H1 (cell line): ENCODE results near the gene AAR2. TPM values are rescaled to one million over a fixed set of nuclear protein-coding genes. Genes with fewer than 3 reads are reported as not detected.

ENCODE experiments used
- EP300 ChIP-seq, 2 experiments: IDR thresholded peaks; 1 replicate in 1 of 2; 2 replicates in 1 of 2; pipeline ENCODE4 v1.6.1; 2011 to 2012; ENCODE audit warnings: low read depth in 2 of 2, low read length in 2 of 2, mild to moderate bottlenecking in 2 of 2, borderline replicate concordance in 1 of 2, inconsistent platforms in 1 of 2, moderate library complexity in 1 of 2
- HDAC2 ChIP-seq, 2 experiments: fragments of 300-600 bp in 1 of 2; sonication (generic) in 1 of 2; IDR thresholded peaks; 2 replicates each; pipeline ENCODE4 v1.6.1; 2011 to 2012; ENCODE audit warnings: low read depth in 2 of 2, low read length in 2 of 2, mild to moderate bottlenecking in 2 of 2, moderate library complexity in 2 of 2, borderline replicate concordance in 1 of 2, inconsistent platforms in 1 of 2
- NANOG ChIP-seq: IDR thresholded peaks from 2 replicates; pipeline ENCODE4 v1.6.1; 2011; ENCODE audit warnings: low read length, low read depth, mild to moderate bottlenecking, inconsistent platforms; ENCODE audit not compliant: insufficient read depth, poor library complexity, severe bottlenecking
- POU5F1 ChIP-seq: IDR thresholded peaks from 2 replicates; pipeline ENCODE4 v1.6.1; 2011; ENCODE audit warnings: low read depth, mild to moderate bottlenecking, low read length, moderate library complexity
- polyA plus RNA-seq, 7 experiments: library from polyadenylated mRNA; depleted of rRNA in 3 of 7; stranded (reverse) in 5 of 7; unstranded in 2 of 7; fragments of >200 nt in 5 of 7; fragments of 200-250 nt in 2 of 7; gene quantifications; 1 replicate in 5 of 7; 2 replicates in 1 of 7; 4 replicates in 1 of 7; pipeline versions ENCODE4 v1.2.1 to v1.2.3, GENCODE V29; 2011 to 2013; ENCODE audit warnings: missing spikeins in 2 of 7, mixed read lengths in 2 of 7
- total RNA-seq: library from RNA; stranded (reverse); fragmentation: NEBNext Ultra II Directional; extraction: Animal tissue kit (Norgen Biotek cat#: 25700); gene quantifications from 2 replicates; pipeline ENCODE4 v1.2.1, GENCODE V29; 2021
- TF ChIP-seq, protein P1 (sequence below), 3 experiments: IDR thresholded peaks; 1 replicate in 2 of 3; 2 replicates in 1 of 3; pipeline versions ENCODE4 v1.5.1 to v1.6.1; 2011; ENCODE audit warnings: low read length in 3 of 3, mild to moderate bottlenecking in 3 of 3, inconsistent platforms in 2 of 3, low read depth in 1 of 3, moderate library complexity in 1 of 3; ENCODE audit not compliant: insufficient read depth in 1 of 3; ENCODE audit errors: control extremely low read depth in 1 of 3
- TF ChIP-seq, protein P2 (sequence below): IDR thresholded peaks from 2 replicates; pipeline ENCODE4 v1.6.1; 2012; ENCODE audit warnings: inconsistent platforms
- TF ChIP-seq, protein P3 (sequence below): fragments of 300-600 bp; sonication (generic); IDR thresholded peaks from 2 replicates; pipeline ENCODE4 v1.7.1; 2012; ENCODE audit warnings: low read length, moderate library complexity, mild to moderate bottlenecking, inconsistent platforms; ENCODE audit not compliant: insufficient replicate concordance

Gene AAR2
- total and polyA plus RNA-seq, 2 of the 8 experiments (the other 6 are each of a cell fraction or from before 2014, with no cell fraction given): 25.5 to 36.1 TPM

DNA sequence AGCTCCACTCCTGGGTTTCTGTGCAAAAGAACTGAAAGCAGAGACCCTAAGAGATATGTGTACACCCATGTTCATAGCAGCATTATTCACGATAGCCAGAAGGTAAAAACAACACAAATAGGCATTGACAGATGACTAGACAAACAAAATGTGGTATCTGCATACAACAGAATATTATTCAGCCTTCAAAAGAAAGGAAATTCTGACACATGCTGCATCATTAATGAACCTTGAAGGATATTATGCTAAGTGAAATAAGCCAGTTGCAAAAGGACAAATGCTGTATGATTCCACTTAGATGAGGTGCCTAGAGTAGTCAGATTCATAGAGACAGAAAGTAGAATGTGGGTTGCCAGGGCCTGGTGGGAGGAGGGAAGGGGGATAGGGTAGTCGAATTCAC is 17.8 kb downstream of the AAR2 start (continued):
- TF ChIP-seq, protein P1, sequence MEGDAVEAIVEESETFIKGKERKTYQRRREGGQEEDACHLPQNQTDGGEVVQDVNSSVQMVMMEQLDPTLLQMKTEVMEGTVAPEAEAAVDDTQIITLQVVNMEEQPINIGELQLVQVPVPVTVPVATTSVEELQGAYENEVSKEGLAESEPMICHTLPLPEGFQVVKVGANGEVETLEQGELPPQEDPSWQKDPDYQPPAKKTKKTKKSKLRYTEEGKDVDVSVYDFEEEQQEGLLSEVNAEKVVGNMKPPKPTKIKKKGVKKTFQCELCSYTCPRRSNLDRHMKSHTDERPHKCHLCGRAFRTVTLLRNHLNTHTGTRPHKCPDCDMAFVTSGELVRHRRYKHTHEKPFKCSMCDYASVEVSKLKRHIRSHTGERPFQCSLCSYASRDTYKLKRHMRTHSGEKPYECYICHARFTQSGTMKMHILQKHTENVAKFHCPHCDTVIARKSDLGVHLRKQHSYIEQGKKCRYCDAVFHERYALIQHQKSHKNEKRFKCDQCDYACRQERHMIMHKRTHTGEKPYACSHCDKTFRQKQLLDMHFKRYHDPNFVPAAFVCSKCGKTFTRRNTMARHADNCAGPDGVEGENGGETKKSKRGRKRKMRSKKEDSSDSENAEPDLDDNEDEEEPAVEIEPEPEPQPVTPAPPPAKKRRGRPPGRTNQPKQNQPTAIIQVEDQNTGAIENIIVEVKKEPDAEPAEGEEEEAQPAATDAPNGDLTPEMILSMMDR (IDR thresholded peaks at IDR 0.05; ENCODE audit: control extremely low read depth in 1 of 3, insufficient read depth in 1 of 3, low read depth in 1 of 3, low read length in 3 of 3): no peak
- TF ChIP-seq POU5F1: no peak
- TF ChIP-seq, protein P2, sequence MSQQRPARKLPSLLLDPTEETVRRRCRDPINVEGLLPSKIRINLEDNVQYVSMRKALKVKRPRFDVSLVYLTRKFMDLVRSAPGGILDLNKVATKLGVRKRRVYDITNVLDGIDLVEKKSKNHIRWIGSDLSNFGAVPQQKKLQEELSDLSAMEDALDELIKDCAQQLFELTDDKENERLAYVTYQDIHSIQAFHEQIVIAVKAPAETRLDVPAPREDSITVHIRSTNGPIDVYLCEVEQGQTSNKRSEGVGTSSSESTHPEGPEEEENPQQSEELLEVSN: no peak
- TF ChIP-seq, protein P3, sequence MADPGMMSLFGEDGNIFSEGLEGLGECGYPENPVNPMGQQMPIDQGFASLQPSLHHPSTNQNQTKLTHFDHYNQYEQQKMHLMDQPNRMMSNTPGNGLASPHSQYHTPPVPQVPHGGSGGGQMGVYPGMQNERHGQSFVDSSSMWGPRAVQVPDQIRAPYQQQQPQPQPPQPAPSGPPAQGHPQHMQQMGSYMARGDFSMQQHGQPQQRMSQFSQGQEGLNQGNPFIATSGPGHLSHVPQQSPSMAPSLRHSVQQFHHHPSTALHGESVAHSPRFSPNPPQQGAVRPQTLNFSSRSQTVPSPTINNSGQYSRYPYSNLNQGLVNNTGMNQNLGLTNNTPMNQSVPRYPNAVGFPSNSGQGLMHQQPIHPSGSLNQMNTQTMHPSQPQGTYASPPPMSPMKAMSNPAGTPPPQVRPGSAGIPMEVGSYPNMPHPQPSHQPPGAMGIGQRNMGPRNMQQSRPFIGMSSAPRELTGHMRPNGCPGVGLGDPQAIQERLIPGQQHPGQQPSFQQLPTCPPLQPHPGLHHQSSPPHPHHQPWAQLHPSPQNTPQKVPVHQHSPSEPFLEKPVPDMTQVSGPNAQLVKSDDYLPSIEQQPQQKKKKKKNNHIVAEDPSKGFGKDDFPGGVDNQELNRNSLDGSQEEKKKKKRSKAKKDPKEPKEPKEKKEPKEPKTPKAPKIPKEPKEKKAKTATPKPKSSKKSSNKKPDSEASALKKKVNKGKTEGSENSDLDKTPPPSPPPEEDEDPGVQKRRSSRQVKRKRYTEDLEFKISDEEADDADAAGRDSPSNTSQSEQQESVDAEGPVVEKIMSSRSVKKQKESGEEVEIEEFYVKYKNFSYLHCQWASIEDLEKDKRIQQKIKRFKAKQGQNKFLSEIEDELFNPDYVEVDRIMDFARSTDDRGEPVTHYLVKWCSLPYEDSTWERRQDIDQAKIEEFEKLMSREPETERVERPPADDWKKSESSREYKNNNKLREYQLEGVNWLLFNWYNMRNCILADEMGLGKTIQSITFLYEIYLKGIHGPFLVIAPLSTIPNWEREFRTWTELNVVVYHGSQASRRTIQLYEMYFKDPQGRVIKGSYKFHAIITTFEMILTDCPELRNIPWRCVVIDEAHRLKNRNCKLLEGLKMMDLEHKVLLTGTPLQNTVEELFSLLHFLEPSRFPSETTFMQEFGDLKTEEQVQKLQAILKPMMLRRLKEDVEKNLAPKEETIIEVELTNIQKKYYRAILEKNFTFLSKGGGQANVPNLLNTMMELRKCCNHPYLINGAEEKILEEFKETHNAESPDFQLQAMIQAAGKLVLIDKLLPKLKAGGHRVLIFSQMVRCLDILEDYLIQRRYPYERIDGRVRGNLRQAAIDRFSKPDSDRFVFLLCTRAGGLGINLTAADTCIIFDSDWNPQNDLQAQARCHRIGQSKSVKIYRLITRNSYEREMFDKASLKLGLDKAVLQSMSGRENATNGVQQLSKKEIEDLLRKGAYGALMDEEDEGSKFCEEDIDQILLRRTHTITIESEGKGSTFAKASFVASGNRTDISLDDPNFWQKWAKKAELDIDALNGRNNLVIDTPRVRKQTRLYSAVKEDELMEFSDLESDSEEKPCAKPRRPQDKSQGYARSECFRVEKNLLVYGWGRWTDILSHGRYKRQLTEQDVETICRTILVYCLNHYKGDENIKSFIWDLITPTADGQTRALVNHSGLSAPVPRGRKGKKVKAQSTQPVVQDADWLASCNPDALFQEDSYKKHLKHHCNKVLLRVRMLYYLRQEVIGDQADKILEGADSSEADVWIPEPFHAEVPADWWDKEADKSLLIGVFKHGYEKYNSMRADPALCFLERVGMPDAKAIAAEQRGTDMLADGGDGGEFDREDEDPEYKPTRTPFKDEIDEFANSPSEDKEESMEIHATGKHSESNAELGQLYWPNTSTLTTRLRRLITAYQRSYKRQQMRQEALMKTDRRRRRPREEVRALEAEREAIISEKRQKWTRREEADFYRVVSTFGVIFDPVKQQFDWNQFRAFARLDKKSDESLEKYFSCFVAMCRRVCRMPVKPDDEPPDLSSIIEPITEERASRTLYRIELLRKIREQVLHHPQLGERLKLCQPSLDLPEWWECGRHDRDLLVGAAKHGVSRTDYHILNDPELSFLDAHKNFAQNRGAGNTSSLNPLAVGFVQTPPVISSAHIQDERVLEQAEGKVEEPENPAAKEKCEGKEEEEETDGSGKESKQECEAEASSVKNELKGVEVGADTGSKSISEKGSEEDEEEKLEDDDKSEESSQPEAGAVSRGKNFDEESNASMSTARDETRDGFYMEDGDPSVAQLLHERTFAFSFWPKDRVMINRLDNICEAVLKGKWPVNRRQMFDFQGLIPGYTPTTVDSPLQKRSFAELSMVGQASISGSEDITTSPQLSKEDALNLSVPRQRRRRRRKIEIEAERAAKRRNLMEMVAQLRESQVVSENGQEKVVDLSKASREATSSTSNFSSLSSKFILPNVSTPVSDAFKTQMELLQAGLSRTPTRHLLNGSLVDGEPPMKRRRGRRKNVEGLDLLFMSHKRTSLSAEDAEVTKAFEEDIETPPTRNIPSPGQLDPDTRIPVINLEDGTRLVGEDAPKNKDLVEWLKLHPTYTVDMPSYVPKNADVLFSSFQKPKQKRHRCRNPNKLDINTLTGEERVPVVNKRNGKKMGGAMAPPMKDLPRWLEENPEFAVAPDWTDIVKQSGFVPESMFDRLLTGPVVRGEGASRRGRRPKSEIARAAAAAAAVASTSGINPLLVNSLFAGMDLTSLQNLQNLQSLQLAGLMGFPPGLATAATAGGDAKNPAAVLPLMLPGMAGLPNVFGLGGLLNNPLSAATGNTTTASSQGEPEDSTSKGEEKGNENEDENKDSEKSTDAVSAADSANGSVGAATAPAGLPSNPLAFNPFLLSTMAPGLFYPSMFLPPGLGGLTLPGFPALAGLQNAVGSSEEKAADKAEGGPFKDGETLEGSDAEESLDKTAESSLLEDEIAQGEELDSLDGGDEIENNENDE: no peak
- no peak for TF ChIP-seq NANOG
- no peak for TF ChIP-seq HDAC2 (IDR thresholded peaks at IDR 0.05; ENCODE audit: borderline replicate concordance in 1 of 2, low read depth in 2 of 2, low read length in 2 of 2)
- no peak for TF ChIP-seq EP300 (IDR thresholded peaks at IDR 0.05; ENCODE audit: borderline replicate concordance in 1 of 2, low read depth in 2 of 2, low read length in 2 of 2)
